Trophoblast cell (in vitro differentiated cells and primary cell): ENCODE data around the gene ZNF462.

ENCODE experiments used
- DNase-seq, 2 donors: peaks; one replicate each; pipeline ENCODE4 v3.0.0-alpha.2; 2016
- H2AFZ ChIP-seq: 2 replicates; pipeline ENCODE4 v1.6.1; 2013; ENCODE audit warnings: low read length, moderate library complexity, mild to moderate bottlenecking; ENCODE audit not compliant: insufficient read depth, poor library complexity
- H2AK5ac ChIP-seq: 2 replicates; pipeline ENCODE4 v1.6.1; 2013; ENCODE audit warnings: mild to moderate bottlenecking, low read length
- H2BK120ac ChIP-seq: 2 replicates; pipeline ENCODE4 v1.6.1; 2013; ENCODE audit warnings: low read length, mild to moderate bottlenecking, moderate library complexity; ENCODE audit not compliant: insufficient read depth, poor library complexity
- H2BK12ac ChIP-seq: 2 replicates; pipeline ENCODE4 v1.6.1; 2013; ENCODE audit warnings: mild to moderate bottlenecking, low read length, moderate library complexity
- H2BK5ac ChIP-seq: 2 replicates; pipeline ENCODE4 v1.6.1; 2013; ENCODE audit warnings: low read length, low read depth, moderate library complexity, mild to moderate bottlenecking; ENCODE audit not compliant: poor library complexity
- H3K14ac ChIP-seq: 2 replicates; pipeline ENCODE4 v1.6.1; 2013; ENCODE audit warnings: mild to moderate bottlenecking, low read length
- H3K18ac ChIP-seq: 2 replicates; pipeline ENCODE4 v1.6.1; 2013; ENCODE audit warnings: mild to moderate bottlenecking, low read length
- H3K23ac ChIP-seq: 2 replicates; pipeline ENCODE4 v1.6.1; 2013; ENCODE audit warnings: low read length
- H3K27ac ChIP-seq: 2 replicates; pipeline ENCODE4 v1.5.1; 2013; ENCODE audit warnings: low read depth, mild to moderate bottlenecking, inconsistent platforms, low read length, moderate library complexity
- H3K27me3 ChIP-seq: 2 replicates; pipeline ENCODE4 v1.6.1; 2013; ENCODE audit warnings: inconsistent platforms, mild to moderate bottlenecking, low read length, moderate library complexity; ENCODE audit not compliant: insufficient read depth
- H3K36me3 ChIP-seq, 2 experiments: 1 replicate in 1 of 2; 2 replicates in 1 of 2; pipeline ENCODE4 v1.6.1; 2013; ENCODE audit warnings: low read length in 2 of 2, mild to moderate bottlenecking in 2 of 2, moderate library complexity in 1 of 2; ENCODE audit not compliant: insufficient read depth in 2 of 2, control insufficient read depth in 1 of 2
- H3K4ac ChIP-seq: 2 replicates; pipeline ENCODE4 v1.6.1; 2013; ENCODE audit warnings: low read depth, mild to moderate bottlenecking, low read length, moderate library complexity
- H3K4me1 ChIP-seq, 2 experiments: 1 replicate in 1 of 2; 2 replicates in 1 of 2; pipeline ENCODE4 v1.6.1; 2013; ENCODE audit warnings: low read length in 2 of 2, mild to moderate bottlenecking in 2 of 2, moderate library complexity in 1 of 2; ENCODE audit not compliant: insufficient read depth in 2 of 2, control insufficient read depth in 1 of 2
- H3K4me2 ChIP-seq: 2 replicates; pipeline ENCODE4 v1.6.1; 2013; ENCODE audit warnings: inconsistent platforms, mild to moderate bottlenecking, low read length, moderate library complexity
- H3K4me3 ChIP-seq: 2 replicates; pipeline ENCODE4 v1.5.1; 2013; ENCODE audit warnings: mild to moderate bottlenecking, low read depth, low read length, inconsistent platforms
- H3K79me1 ChIP-seq: one replicate; pipeline ENCODE4 v1.6.1; 2013; ENCODE audit warnings: low read length
- H3K79me2 ChIP-seq: 2 replicates; pipeline ENCODE4 v1.6.1; 2013; ENCODE audit warnings: low read length, mild to moderate bottlenecking; ENCODE audit not compliant: control insufficient read depth, insufficient read depth, poor library complexity
- H3K9ac ChIP-seq: 2 replicates; pipeline ENCODE4 v1.6.1; 2013; ENCODE audit warnings: mild to moderate bottlenecking, low read length
- H3K9me3 ChIP-seq: 2 replicates; pipeline ENCODE4 v1.6.1; 2013; ENCODE audit warnings: low read depth, mild to moderate bottlenecking, control low read depth, inconsistent platforms, low read length; ENCODE audit not compliant: insufficient read depth
- H4K12ac ChIP-seq: 2 replicates; pipeline ENCODE4 v1.6.1; 2013; ENCODE audit warnings: low read depth, mild to moderate bottlenecking, low read length, moderate library complexity
- H4K8ac ChIP-seq: 2 replicates; pipeline ENCODE4 v1.6.1; 2013; ENCODE audit warnings: low read depth, mild to moderate bottlenecking, low read length, moderate library complexity
- H4K91ac ChIP-seq: one replicate; pipeline ENCODE4 v1.6.1; 2013; ENCODE audit warnings: low read depth, mild to moderate bottlenecking, low read length, moderate library complexity
- WGBS: extraction: QIAGEN DNeasy Blood & Tissue Kit; methylation state at CpG from one replicate; pipeline ENCODE4 v1.1.7; 2013; ENCODE audit warnings: missing lambda C conversion rate; ENCODE audit not compliant: insufficient read length, insufficient coverage; ENCODE audit errors: extremely low coverage; 5-methylcytosine and 5-hydroxymethylcytosine counted together

Gene ZNF462

DNA sequence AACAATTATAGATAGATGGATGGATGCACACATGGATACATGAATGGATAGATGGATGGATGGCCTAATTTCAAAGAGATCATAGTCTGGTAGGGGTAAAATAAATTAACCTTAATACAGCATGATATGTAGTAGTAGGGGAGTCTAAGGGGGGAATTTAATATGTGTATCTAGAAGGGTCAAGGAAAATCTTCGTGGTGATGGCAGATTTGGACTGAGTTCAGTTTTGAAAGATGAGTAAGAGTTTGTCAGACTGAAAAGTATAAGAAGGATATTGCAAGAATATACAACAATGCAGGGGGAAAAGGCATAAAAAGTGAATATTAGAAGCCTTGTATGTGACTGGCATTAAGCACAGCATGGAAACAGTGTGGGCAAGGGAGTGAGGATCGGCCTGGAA lies 98.7 kb downstream of the ZNF462 start:
- Histone ChIP-seq H3K9ac (no peak overlapping the region), H3K18ac (no peak overlapping the region), H2BK12ac (no peak overlapping the region), H3K79me2 (no peaks in the 10 kb centered on the region), H3K4me2 (no peak overlapping the region), H3K36me3 (peaks cover 2 to 32% of the 10 kb centered on the region in 2 experiments), H3K14ac (no peak overlapping the region), H3K27me3 (no peaks in the 10 kb centered on the region), H2BK120ac (no peak overlapping the region), H4K91ac (no peak overlapping the region), H3K4ac (no peak overlapping the region), H3K23ac (no peak overlapping the region), H2BK5ac (no peak overlapping the region), H3K79me1 (no peaks in the 10 kb centered on the region), H3K9me3 (no peaks in the 10 kb centered on the region), H4K8ac (no peak overlapping the region), H4K12ac (no peak overlapping the region), H2AFZ (no peak overlapping the region), H3K4me3 (no peak overlapping the region), H3K27ac (no peak overlapping the region), H2AK5ac (no peak overlapping the region), H3K4me1 (peaks cover 0 to 2% of the 10 kb centered on the region in 2 experiments)
- no CpG with 5 or more reads among the region's 2 CpGs for WGBS
- DNase-seq: no peak

DNA sequence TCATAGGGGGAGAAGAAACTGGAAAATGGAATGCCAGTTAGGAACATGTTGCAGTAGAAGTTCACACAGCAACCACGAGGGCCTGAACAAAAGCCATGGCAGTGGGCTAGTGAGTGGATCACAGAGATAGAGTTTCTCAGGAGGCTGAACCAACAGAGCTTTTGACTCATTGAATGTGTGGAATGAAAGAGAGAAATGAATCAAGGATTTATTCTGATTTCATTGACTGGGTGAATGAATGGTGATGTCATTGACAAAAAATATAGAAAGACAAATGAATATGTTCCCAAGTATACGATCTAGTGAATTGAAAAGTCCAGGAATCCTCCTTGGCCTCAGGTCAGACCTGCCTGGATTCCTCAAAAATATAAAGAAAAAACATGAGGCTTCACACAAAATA lies 99.2 kb downstream of the ZNF462 start:
- WGBS: no CpG with 5 or more reads among the region's 2 CpGs
- Histone ChIP-seq H4K12ac (no peak overlapping the region), H3K14ac (no peak overlapping the region), H4K8ac (no peak overlapping the region), H3K27ac (no peak overlapping the region), H3K4ac (no peak overlapping the region), H3K27me3 (no peaks in the 10 kb centered on the region), H3K9ac (no peak overlapping the region), H2AK5ac (no peak overlapping the region), H2AFZ (no peak overlapping the region), H3K4me1 (peaks cover 0 to 2% of the 10 kb centered on the region in 2 experiments), H3K79me1 (no peaks in the 10 kb centered on the region), H3K9me3 (no peaks in the 10 kb centered on the region), H2BK12ac (no peak overlapping the region), H3K23ac (no peak overlapping the region), H3K4me3 (no peak overlapping the region), H4K91ac (no peak overlapping the region), H3K36me3 (peaks cover 2 to 30% of the 10 kb centered on the region in 2 experiments), H3K79me2 (no peaks in the 10 kb centered on the region), H3K4me2 (no peak overlapping the region), H2BK120ac (no peak overlapping the region), H2BK5ac (no peak overlapping the region), H3K18ac (no peak overlapping the region)
- peak in 1 of 2 donors; percentile 50 for DNase-seq

DNA sequence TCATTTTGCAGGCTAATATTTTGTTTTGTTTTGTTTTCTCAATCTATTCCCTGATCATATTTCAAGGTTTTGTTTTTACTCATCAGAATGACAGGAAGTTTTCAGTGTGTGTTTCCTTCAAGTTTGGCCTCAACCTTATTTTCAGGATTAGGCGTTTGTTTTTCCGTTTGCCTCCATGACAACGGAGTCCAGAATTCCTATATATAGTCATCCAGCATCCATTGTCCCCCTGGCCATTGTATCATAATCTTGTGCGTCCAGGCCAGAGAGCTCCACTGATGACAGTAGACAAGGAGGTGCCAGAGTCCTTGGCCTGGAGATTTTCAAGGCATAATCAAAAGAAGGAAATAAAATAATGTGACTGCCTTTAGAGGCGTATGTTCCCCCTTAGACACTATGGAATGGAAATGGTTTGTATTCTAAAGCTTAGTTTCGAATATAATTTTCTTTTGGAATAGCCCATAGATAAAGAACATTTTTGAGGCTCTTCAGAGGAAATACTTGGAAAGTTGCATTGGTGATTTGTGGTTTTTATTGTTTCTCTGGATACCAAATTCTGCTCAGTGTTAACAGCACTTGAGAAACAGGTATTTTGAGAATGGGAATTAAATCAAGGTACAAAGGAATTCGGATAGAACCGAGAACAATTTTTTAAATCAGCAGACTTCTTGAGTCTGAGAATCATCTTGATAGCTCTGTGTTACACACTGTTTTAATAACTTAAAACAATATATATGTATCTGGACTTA lies 99.8 kb downstream of the ZNF462 start:
- no peak overlapping the region for H3K18ac ChIP-seq
- no peaks in the 10 kb centered on the region for H3K9me3 ChIP-seq
- H2BK12ac ChIP-seq: no peak overlapping the region
- no peak overlapping the region for H4K91ac ChIP-seq
- H3K79me2 ChIP-seq: no peaks in the 10 kb centered on the region
- H2BK5ac ChIP-seq: no peak overlapping the region
- H3K4me2 ChIP-seq: no peak overlapping the region
- H3K79me1 ChIP-seq: no peaks in the 10 kb centered on the region
- H2AFZ ChIP-seq: no peak overlapping the region
- H4K12ac ChIP-seq: no peak overlapping the region
- no peaks in the 10 kb centered on the region for H3K27me3 ChIP-seq
- WGBS: no CpG with 5 or more reads among the region's 8 CpGs
- no peak overlapping the region for H3K4me3 ChIP-seq
- peak; percentile 66 to 84 for DNase-seq
- no peak overlapping the region for H3K14ac ChIP-seq
- H4K8ac ChIP-seq: no peak overlapping the region
- peaks cover 2 to 30% of the 10 kb centered on the region in 2 experiments for H3K36me3 ChIP-seq
- H3K23ac ChIP-seq: no peak overlapping the region
- no peak overlapping the region for H3K4ac ChIP-seq
- no peak overlapping the region for H3K9ac ChIP-seq
- H3K27ac ChIP-seq: no peak overlapping the region
- peaks cover 0 to 2% of the 10 kb centered on the region in 2 experiments for H3K4me1 ChIP-seq
- H2AK5ac ChIP-seq: no peak overlapping the region
- H2BK120ac ChIP-seq: no peak overlapping the region

DNA sequence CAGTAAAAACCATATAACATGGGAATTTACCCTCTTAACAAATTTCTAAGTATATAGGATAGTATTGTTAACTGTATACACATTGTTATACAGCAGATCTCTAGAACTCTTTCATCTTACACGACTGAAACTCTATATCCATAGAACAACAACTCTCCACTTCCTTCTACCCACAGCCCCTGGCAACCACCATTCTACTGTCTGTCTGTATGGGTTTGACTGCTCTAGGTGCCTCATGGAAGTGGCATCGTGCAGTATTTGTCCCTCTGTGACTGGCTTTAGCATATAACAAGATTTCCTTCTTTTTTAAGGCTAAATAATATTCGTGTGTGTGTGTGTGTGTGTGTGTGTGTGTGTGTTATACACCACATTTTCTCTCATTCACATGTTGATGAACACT lies 100.7 kb downstream of the ZNF462 start:
- no CpG with 5 or more reads among the region's 3 CpGs for WGBS

More for the DNA sequence above, 100.7 kb downstream of the ZNF462 start:
- Histone ChIP-seq H3K9me3 (no peaks in the 10 kb centered on the region), H3K27ac (no peak overlapping the region), H3K4me3 (no peak overlapping the region), H3K14ac (no peak overlapping the region), H3K4me2 (no peak overlapping the region), H3K27me3 (no peaks in the 10 kb centered on the region), H2AK5ac (no peak overlapping the region), H3K9ac (no peak overlapping the region), H3K4me1 (peaks cover 0 to 2% of the 10 kb centered on the region in 2 experiments), H2BK5ac (no peak overlapping the region), H3K18ac (no peak overlapping the region), H4K91ac (no peak overlapping the region), H4K12ac (no peak overlapping the region), H3K36me3 (peaks cover 2 to 23% of the 10 kb centered on the region in 2 experiments), H3K79me1 (no peaks in the 10 kb centered on the region), H3K23ac (no peak overlapping the region), H2AFZ (no peak overlapping the region), H3K4ac (no peak overlapping the region), H2BK120ac (no peak overlapping the region), H3K79me2 (no peaks in the 10 kb centered on the region), H2BK12ac (no peak overlapping the region), H4K8ac (no peak overlapping the region)
- no peak for DNase-seq
